AG04449 (cell line): ENCODE data around the gene C2orf81.

Source experiments
- CTCF ChIA-PET: fragments of 350-600 bp; formaldehyde crosslinking; extraction: SDS; loops from one replicate; lab custom pipeline; 2021; ENCODE audit warnings: antibody characterized with exemption; lab: Yijun Ruan, JAX
- POLR2A ChIA-PET: fragments of 400-600, 350-600 bp; formaldehyde crosslinking; extraction: SDS; loops from one replicate; lab custom pipeline; 2020; ENCODE audit warnings: antibody characterized with exemption, inconsistent platforms; lab: Yijun Ruan, JAX
- DNase-seq: peaks from one replicate; pipeline ENCODE4 v3.0.0-alpha.2; 2010; ENCODE audit warnings: low read depth, low spot score
- H3K4me3 ChIP-seq: 2 replicates; pipeline ENCODE4 v1.5.1; 2011; ENCODE audit warnings: low read depth, mild to moderate bottlenecking, control low read depth, low read length
- TF ChIP-seq, protein P1 (sequence below): IDR thresholded peaks from one replicate; pipeline ENCODE4 v1.5.1; 2011; ENCODE audit warnings: mild to moderate bottlenecking, moderate library complexity, low read length, control low read depth, inconsistent platforms; ENCODE audit not compliant: insufficient read depth; ENCODE audit errors: missing control alignments

Gene C2orf81

DNA sequence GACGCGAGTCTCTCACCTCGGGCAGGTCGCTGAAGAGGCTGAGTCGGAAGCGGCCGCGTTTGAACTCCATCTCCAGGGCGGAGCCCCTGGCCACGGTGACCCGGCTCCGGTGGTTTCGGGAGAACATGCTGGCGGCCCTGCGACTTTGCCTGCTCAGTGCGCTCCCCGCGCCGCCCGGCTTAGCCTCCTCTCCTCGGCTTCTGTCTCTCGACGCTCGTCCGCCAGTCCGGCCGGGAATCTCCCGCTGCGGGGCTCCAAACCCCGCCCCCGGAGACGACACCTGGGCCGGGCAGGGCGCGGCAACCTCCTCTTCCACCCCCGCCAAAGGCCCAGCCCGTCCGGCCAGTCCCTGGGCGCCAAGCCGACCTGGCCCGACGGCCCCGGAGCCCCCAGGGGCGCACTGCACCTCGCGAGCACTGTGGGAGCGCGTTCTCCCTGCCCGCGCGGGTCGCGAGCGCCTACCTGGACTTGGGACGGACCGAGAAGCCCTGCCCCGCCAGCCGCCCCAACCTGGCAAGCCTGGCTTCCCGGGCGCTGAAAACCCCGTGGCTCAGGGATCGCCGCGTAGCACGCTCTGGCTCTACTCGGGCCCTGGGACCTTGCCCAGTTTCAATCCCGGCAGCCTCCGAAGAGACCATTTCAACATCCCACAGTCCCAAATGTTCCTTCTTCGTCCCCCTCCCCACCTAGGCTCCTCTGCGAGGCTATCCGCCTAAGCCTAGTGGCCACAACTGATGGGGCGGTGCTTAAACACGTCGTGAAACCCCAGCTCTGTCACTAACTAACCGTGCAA lies 20.5 kb upstream of the C2orf81 start, which contains the start of gene RTKN:
Gene RTKN, minus strand, starts transcription at position 248 of the 793 bp plus-strand sequence. Its CDS starts 121 bp downstream, at position 127.
- CTCF ChIA-PET = interaction anchor here (1.2 to 2.2 kb wide), 4 partner anchors 13 to 53 kb away, joined by 3 to 6 read pairs (median 4); partner anchors contain the start of gene INO80B
- TF ChIP-seq, protein P1, sequence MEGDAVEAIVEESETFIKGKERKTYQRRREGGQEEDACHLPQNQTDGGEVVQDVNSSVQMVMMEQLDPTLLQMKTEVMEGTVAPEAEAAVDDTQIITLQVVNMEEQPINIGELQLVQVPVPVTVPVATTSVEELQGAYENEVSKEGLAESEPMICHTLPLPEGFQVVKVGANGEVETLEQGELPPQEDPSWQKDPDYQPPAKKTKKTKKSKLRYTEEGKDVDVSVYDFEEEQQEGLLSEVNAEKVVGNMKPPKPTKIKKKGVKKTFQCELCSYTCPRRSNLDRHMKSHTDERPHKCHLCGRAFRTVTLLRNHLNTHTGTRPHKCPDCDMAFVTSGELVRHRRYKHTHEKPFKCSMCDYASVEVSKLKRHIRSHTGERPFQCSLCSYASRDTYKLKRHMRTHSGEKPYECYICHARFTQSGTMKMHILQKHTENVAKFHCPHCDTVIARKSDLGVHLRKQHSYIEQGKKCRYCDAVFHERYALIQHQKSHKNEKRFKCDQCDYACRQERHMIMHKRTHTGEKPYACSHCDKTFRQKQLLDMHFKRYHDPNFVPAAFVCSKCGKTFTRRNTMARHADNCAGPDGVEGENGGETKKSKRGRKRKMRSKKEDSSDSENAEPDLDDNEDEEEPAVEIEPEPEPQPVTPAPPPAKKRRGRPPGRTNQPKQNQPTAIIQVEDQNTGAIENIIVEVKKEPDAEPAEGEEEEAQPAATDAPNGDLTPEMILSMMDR = no peak
- peak within 1 kb of the TSS; percentile 71 for H3K4me3 ChIP-seq
- POLR2A ChIA-PET = no interaction called here
- DNase-seq = no peak

DNA sequence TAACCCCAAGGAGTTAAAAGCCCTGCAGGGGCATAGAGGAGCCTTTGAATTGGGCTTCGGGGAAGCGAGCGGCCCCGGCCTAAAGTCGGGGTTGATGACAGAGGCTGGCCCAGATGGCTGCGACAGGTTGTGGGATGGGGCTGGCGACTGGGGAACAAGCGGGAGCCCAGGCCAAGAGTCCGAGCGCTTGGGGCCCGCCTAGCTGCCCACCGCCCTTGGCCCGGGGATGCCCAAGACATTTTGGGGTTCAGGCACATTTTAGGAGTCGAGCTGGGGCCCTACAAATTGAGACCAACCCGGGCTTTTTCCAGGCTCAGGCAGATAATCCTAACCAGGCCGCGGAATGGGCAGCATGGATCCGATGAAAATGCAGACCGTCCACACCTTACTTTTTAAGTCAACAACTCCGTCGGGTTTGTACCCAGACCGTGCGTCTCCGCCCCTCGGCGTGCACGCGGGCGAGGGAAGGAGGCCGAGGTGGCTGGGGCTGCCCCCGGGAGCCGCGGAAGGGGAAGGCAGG lies 19.8 kb upstream of the C2orf81 start:
- DNase-seq = no peak
- TF ChIP-seq, protein P1 = no peak
- ChIA-PET POLR2A (no interaction called here), CTCF (interaction anchor here (1.2 to 2.7 kb wide), 4 partner anchors 10 to 106 kb away, joined by 6 to 16 read pairs (median 8); partner anchors contain the start of gene INO80B)
- no peak overlapping the region for H3K4me3 ChIP-seq

DNA sequence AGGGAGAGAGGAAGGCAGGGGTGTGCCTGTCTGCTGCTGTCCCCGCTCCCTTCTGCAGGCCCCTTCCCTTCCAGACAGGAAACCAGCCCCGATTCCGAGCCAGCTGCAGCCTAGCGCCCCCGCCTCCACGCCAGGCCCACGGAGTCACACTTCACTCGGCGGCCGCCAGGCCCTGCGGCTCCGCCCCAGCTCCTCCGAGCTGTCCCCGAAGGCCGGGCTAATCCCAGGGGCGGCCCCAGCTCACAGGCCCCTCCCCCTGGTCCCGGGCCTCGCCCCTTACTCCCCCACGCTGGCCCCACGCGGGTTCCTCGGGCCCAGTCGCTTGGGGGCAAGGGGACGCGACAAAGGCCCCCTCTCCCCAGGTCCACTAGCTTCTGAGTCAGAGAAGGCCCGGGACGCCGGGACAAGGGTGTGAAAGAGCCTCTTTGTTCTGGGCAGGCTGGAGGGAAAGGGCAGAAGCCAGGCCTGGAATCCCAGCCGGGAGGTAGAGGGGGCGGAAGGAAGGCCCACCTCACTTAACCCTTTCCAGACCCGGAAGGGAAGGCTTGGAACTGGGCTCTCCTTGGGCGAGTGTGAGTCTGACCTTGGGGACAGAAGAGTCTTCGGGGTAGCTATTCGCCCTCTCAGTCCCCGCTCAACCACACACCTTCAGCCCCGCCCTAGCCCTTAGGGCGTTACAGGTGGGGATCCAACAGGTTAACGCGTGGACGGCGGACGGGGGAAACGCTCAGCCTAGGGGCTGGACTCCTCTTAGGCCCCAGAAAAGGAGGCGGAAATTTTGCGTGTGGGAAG lies 19.2 kb upstream of the C2orf81 start:
- ChIA-PET CTCF (interaction anchor here (1.1 to 2.7 kb wide), 9 partner anchors 10 to 106 kb away, joined by 3 to 16 read pairs (median 7); partner anchors contain the start of genes CCDC142, INO80B and TTC31), POLR2A (interaction anchor here (0.6 to 1.1 kb wide), 5 partner anchors 13 to 35 kb away, joined by 3 to 8 read pairs (median 3); partner anchors contain the start of genes INO80B and WBP1)
- DNase-seq = no peak
- TF ChIP-seq, protein P1 = peak; percentile 49
- H3K4me3 ChIP-seq = peak overlapping the region; percentile 71

DNA sequence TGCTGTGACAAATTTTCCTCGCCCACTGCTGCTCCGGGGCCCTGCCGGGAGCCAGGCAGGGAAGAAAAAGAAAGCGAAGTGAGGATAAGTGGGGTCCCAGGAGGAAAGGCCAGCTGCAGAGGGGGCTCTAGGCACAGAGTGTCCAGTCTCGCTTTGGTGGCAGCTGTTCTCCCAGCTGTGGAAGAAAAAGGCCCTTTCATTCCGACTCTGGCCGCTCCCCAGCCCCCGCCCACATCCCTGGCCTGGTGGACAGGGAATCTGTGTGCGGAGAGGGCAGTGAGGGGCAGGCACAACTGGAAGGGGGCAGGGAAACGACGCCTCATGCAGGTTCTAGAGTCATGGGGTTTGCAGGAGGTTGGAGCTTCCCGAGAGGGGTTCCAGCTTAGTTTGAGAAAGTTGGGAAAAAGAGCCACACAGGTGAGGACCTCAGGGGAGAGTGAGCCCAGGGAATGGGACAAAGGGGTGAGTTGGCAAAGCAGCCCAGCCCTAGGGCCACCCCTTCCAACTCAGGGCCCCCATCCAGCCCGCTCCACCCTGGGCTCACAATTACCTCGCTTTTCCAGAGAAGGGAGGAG lies 18.5 kb upstream of the C2orf81 start:
- H3K4me3 ChIP-seq = peak overlapping the region; percentile 71
- TF ChIP-seq, protein P1 = no peak
- DNase-seq = no peak
- POLR2A ChIA-PET = interaction anchor here (0.6 to 1.1 kb wide), 4 partner anchors 12 to 31 kb away, joined by 3 to 8 read pairs (median 4); partner anchors contain the start of genes INO80B and WBP1
- CTCF ChIA-PET = interaction anchor here (1.1 to 2.7 kb wide), 9 partner anchors 9 to 105 kb away, joined by 3 to 16 read pairs (median 7); partner anchors contain the start of genes CCDC142, INO80B and TTC31

DNA sequence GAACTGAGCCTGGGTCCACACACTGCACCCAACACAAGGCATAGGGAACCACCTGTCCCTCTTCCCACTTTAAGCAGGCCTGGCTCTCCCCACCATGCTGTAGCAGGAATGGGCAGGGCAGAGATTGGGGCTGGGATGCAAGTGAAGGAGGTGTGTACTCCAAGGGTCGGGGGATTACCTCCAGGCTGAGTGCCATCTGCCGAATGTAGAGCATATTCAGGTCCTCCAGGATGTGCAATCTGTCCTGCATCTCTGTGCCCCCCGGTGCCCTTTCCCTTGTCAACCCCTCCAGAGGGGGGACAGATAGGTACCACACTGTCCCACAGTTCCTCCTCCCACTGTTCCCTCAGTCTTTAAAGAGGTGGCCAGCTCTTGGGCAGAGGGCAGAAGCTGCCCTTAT lies 18.0 kb upstream of the C2orf81 start:
- CTCF ChIA-PET = interaction anchor here (1.1 to 2.7 kb wide), 8 partner anchors 8 to 104 kb away, joined by 3 to 16 read pairs (median 8); partner anchors contain the start of genes CCDC142, INO80B and TTC31
- TF ChIP-seq, protein P1 = no peak
- peak overlapping the region; percentile 71 for H3K4me3 ChIP-seq
- POLR2A ChIA-PET = interaction anchor here (1.1 kb wide), 1 partner anchor 19 kb away, joined by 8 read pairs; the partner anchor contains the start of gene WBP1
- DNase-seq = no peak
